ENCODE measurements around the gene NINL.

The NINL gene

DNA sequence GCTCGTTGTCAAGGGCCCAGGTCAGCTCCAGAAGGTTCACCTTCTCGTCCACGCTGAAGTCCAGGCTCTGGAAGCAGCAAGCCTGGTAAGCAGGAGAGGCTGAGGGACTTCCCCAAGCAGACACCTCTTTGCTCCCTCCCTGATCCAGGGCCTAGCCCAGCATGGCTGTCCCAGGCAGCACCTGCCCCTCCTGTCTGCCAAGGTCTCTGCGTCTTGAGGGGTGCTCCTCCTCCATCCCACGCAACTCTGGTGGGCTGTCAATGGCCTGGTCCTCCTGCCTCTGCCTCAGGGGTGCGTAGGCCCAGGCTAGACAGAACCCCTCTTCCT, 87.1 kb downstream of the NINL start:
- Histone ChIP-seq H3K36me3 (ENCODE audit: insufficient read depth, low read length) (no peaks in the 10 kb centered on the region), H3F3A (ENCODE audit: insufficient read depth, low read length) (no peaks in the 10 kb centered on the region), H3K4me3 (ENCODE audit: low read depth, low read length, poor library complexity, severe bottlenecking) (no peak overlapping the region), H3K4me1 (ENCODE audit: insufficient read depth, low read length, severe bottlenecking) (no peaks in the 10 kb centered on the region), H3K27me3 (ENCODE audit: insufficient read depth, low read length) (no peaks in the 10 kb centered on the region), H3K27ac (ENCODE audit: low read depth, low read length, poor library complexity, severe bottlenecking) (no peak overlapping the region), H3K4me2 (ENCODE audit: low read length) (no peak overlapping the region), H3K9ac (ENCODE audit: low read length) (no peak overlapping the region), H2AFZ (ENCODE audit: low read length) (no peak overlapping the region), H3K79me2 (ENCODE audit: insufficient read depth, low read length) (no peaks in the 10 kb centered on the region), H3K9me3 (ENCODE audit: low read length) (no peaks in the 10 kb centered on the region), H4K20me1 (ENCODE audit: insufficient read depth, low read length) (no peaks in the 10 kb centered on the region), H3K9me2 (ENCODE audit: low read depth, low read length) (no peaks in the 10 kb centered on the region)
- TF ChIP-seq EZH2 (IDR thresholded peaks at IDR 0.05; ENCODE audit: borderline replicate concordance, low read length): no peak
- no peak for TF ChIP-seq CTCF (IDR thresholded peaks at IDR 0.05; ENCODE audit: low read length)

DNA sequence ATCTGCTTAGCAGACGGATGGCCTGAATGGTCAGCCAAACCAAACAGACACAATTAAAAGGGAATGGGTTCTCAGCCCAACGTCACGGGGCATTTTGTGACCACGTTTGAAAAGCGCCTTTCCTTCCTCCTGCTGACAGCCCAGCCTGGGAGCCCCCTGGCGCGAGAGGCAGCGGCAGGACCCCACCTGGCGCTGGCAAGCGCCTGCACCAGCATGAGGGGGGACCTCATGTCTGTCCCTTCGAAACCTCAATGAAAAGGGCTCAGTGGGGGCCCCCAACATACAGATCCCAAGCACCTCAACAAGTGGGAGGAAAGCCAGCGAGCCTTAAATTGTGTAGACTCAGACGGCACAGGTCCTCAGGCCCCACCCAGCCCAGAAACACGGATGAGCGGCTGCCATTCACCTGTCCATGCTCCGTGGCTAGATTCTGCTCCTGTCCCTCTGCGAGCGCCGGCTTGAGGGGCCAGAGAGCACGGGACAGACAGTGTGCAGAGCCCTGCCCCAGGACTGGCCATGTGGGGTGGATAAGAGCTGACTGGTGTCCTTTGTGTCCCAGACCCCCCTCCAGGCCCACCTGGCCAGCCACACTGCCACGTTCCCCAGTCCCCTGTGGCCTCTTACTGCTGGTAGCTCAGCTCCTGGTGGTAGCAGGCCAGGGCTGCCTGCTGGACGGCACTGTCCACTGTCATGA, 87.6 kb downstream of the NINL start:
- H3K9ac ChIP-seq (ENCODE audit: low read length): no peak overlapping the region

DNA sequence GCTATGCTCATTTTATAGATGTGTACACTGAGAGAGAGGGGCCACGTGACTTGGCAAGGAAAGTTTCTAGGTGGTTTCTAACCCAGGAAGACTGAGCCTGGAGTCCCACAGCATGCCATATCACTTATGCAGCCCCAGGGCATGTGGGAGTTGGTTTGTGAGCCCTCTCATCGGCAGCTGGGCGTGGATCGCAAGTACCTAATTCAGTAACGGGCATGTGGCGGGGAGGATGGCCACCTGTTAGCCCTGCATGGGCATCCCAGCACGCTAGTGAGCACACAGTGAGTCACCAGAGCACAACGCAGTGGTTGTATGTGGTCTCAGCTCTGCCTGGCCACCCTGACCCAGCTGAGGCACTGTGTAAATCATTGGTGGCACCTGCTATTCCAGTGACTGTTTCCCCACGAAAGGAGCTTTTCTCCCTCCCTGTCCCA, 88.3 kb downstream of the NINL start:
- H3K9me3 ChIP-seq (ENCODE audit: low read length): no peaks in the 10 kb centered on the region
- no peak overlapping the region for H3K4me2 ChIP-seq (ENCODE audit: low read length)
- H3F3A ChIP-seq (ENCODE audit: insufficient read depth, low read length): no peaks in the 10 kb centered on the region
- no peak overlapping the region for H3K27ac ChIP-seq (ENCODE audit: low read depth, low read length, poor library complexity, severe bottlenecking)
- no peak overlapping the region for H2AFZ ChIP-seq (ENCODE audit: low read length)
- H3K9ac ChIP-seq (ENCODE audit: low read length): no peak overlapping the region
- no peak for TF ChIP-seq EZH2 (IDR thresholded peaks at IDR 0.05; ENCODE audit: borderline replicate concordance, low read length)
- no peak for TF ChIP-seq CTCF (IDR thresholded peaks at IDR 0.05; ENCODE audit: low read length)
- H4K20me1 ChIP-seq (ENCODE audit: insufficient read depth, low read length): no peaks in the 10 kb centered on the region
- H3K36me3 ChIP-seq (ENCODE audit: insufficient read depth, low read length): no peaks in the 10 kb centered on the region
- H3K4me3 ChIP-seq (ENCODE audit: low read depth, low read length, poor library complexity, severe bottlenecking): no peak overlapping the region
- H3K4me1 ChIP-seq (ENCODE audit: insufficient read depth, low read length, severe bottlenecking): no peaks in the 10 kb centered on the region
- no peaks in the 10 kb centered on the region for H3K27me3 ChIP-seq (ENCODE audit: insufficient read depth, low read length)
- H3K9me2 ChIP-seq (ENCODE audit: low read depth, low read length): no peaks in the 10 kb centered on the region
- H3K79me2 ChIP-seq (ENCODE audit: insufficient read depth, low read length): no peaks in the 10 kb centered on the region

More for the DNA sequence above, 87.6 kb downstream of the NINL start:
- no peaks in the 10 kb centered on the region for H3K4me1 ChIP-seq (ENCODE audit: insufficient read depth, low read length, severe bottlenecking)
- H3K9me3 ChIP-seq (ENCODE audit: low read length): no peaks in the 10 kb centered on the region
- no peak overlapping the region for H2AFZ ChIP-seq (ENCODE audit: low read length)
- no peak overlapping the region for H3K27ac ChIP-seq (ENCODE audit: low read depth, low read length, poor library complexity, severe bottlenecking)
- no peaks in the 10 kb centered on the region for H3K27me3 ChIP-seq (ENCODE audit: insufficient read depth, low read length)
- TF ChIP-seq EZH2 (IDR thresholded peaks at IDR 0.05; ENCODE audit: borderline replicate concordance, low read length): no peak
- no peak for TF ChIP-seq CTCF (IDR thresholded peaks at IDR 0.05; ENCODE audit: low read length)
- no peak overlapping the region for H3K4me2 ChIP-seq (ENCODE audit: low read length)
- no peaks in the 10 kb centered on the region for H3K79me2 ChIP-seq (ENCODE audit: insufficient read depth, low read length)
- H3K9me2 ChIP-seq (ENCODE audit: low read depth, low read length): no peaks in the 10 kb centered on the region
- no peaks in the 10 kb centered on the region for H4K20me1 ChIP-seq (ENCODE audit: insufficient read depth, low read length)
- H3F3A ChIP-seq (ENCODE audit: insufficient read depth, low read length): no peaks in the 10 kb centered on the region
- H3K4me3 ChIP-seq (ENCODE audit: low read depth, low read length, poor library complexity, severe bottlenecking): no peak overlapping the region
- no peaks in the 10 kb centered on the region for H3K36me3 ChIP-seq (ENCODE audit: insufficient read depth, low read length)

Data from OCI-LY1 (cell line).